HCT116 (cell line): ENCODE results near the gene MCTS1. TPM values are rescaled to one million over a fixed set of nuclear protein-coding genes. Genes with fewer than 3 reads are reported as not detected.

Experiments
- total RNA-seq: library from RNA; stranded (reverse); gene quantifications from one replicate; pipeline ENCODE4 v1.2.1, GENCODE V29; 2021; ENCODE audit not compliant: unreplicated experiment

MCTS1 gene
- total RNA-seq, 1 experiment from 2014 or later, result 49.5 TPM

Other genes with a start within 250 kb of the MCTS1 start
- gene ATP1B4, start 242.0 kb upstream of the MCTS1 start, total RNA-seq, result not detected
- gene LAMP2, start 134.8 kb upstream of the MCTS1 start, total RNA-seq, result 41.1 TPM
- 54.1 TPM for gene CUL4B, start 43.1 kb upstream of the MCTS1 start, total RNA-seq
- 15.4 TPM for gene C1GALT1C1, start 26.0 kb downstream of the MCTS1 start, total RNA-seq